CD4-positive, alpha-beta T cell treated with Interleukin-4 for 1 hour (primary cell): ENCODE data around the gene EIF4G2.
"Not testable (repeated sequence)": the region's sequence is repeated elsewhere in the genome, so short reads cannot be mapped to it uniquely, and the experiment has no call there.

Experiments used
- DNase-seq, 2 donors: peaks; one replicate each; pipeline ENCODE4 v3.0.0-alpha.2; 2020 to 2022

EIF4G2 gene

GRCh38 chr11:10808553-10809372 lies at the start of gene EIF4G2:
Gene EIF4G2 (minus strand): TSS chr11:10808926.
- peak; percentile 99 for DNase-seq

- DNase-seq: peak; percentile 96 to 97
Observed at GRCh38 chr11:10857709-10858438, 49.1 kb upstream of the EIF4G2 start, which contains the start of gene ZBED5. Gene ZBED5 (minus strand): TSS chr11:10858053. CDS start chr11:10854945, 3,108 bp downstream.

GRCh38 chr11:10857459-10857708 lies 48.7 kb upstream of the EIF4G2 start:
- DNase-seq: no peak

- DNase-seq: peak in 1 of 2 donors; percentile 48
Observed at GRCh38 chr11:10856689-10857458, 48.1 kb upstream of the EIF4G2 start.

GRCh38 chr11:10855295-10855694 lies 46.6 kb upstream of the EIF4G2 start:
- DNase-seq: no peak

- no peak for DNase-seq
Observed at GRCh38 chr11:10847960-10848860, 39.5 kb upstream of the EIF4G2 start.

- DNase-seq: no peak
Observed at GRCh38 chr11:10846660-10847059, 37.9 kb upstream of the EIF4G2 start.

GRCh38 chr11:10845589-10845988 lies 36.9 kb upstream of the EIF4G2 start:
- DNase-seq: no peak

GRCh38 chr11:10844796-10845195 lies 36.1 kb upstream of the EIF4G2 start:
- no peak for DNase-seq

GRCh38 chr11:10844356-10844755 lies 35.6 kb upstream of the EIF4G2 start:
- DNase-seq: no peak

GRCh38 chr11:10838881-10839280 lies 30.2 kb upstream of the EIF4G2 start:
- no peak for DNase-seq

GRCh38 chr11:10838083-10838482 lies 29.4 kb upstream of the EIF4G2 start:
- DNase-seq: no peak

- not testable (repeated sequence) for DNase-seq
Observed at GRCh38 chr11:10836884-10837283, 28.2 kb upstream of the EIF4G2 start.

GRCh38 chr11:10829139-10829538 lies 20.4 kb upstream of the EIF4G2 start:
- DNase-seq: no peak

GRCh38 chr11:10828402-10828801 lies 19.7 kb upstream of the EIF4G2 start:
- DNase-seq: no peak

- peak in 1 of 2 donors; percentile 20 for DNase-seq
Observed at GRCh38 chr11:10824888-10825287, 16.2 kb upstream of the EIF4G2 start.

- no peak for DNase-seq
Observed at GRCh38 chr11:10823152-10823579, 14.4 kb upstream of the EIF4G2 start.

- not testable (repeated sequence) for DNase-seq
Observed at GRCh38 chr11:10822491-10822890, 13.8 kb upstream of the EIF4G2 start.

GRCh38 chr11:10818594-10818993 lies 9.9 kb upstream of the EIF4G2 start:
- no peak for DNase-seq

- DNase-seq: no peak
Observed at GRCh38 chr11:10813945-10814344, 5.2 kb upstream of the EIF4G2 start.

- DNase-seq: peak; percentile 24 to 55
Observed at GRCh38 chr11:10809373-10810160, 841 bp upstream of the EIF4G2 start.

GRCh38 chr11:10808235-10808552 lies 532 bp downstream of the EIF4G2 start:
- DNase-seq: no peak
